Brain microvascular endothelial cell (primary cell): Measurements from ENCODE around the gene DPP10.

Experiments
- DNase-seq: peaks from one replicate; pipeline ENCODE4 v3.0.0-alpha.2; 2020
- H3K27ac ChIP-seq: fragments of 250-450 bp; sonication (Bioruptor Pico); 2 replicates; pipeline ENCODE4 v1.5.1; 2020; ENCODE audit warnings: mild to moderate bottlenecking, moderate library complexity
- H3K27me3 ChIP-seq: fragments of 250-450 bp; sonication (Bioruptor Pico); replicated peaks from 2 replicates; pipeline ENCODE4 v1.5.1; 2020; ENCODE audit warnings: mild to moderate bottlenecking
- H3K36me3 ChIP-seq: fragments of 250-450 bp; sonication (Bioruptor Pico); replicated peaks from 2 replicates; pipeline ENCODE4 v1.5.1; 2020; ENCODE audit warnings: mild to moderate bottlenecking
- H3K4me3 ChIP-seq: 2 replicates; pipeline ENCODE4 v1.5.1; 2011; ENCODE audit warnings: low read depth, mild to moderate bottlenecking, control low read depth, low read length, moderate library complexity
- CTCF ChIP-seq: IDR thresholded peaks from 2 replicates; pipeline ENCODE4 v1.5.1; 2011; ENCODE audit warnings: low read depth, mild to moderate bottlenecking, moderate library complexity, low read length, control low read depth, inconsistent platforms; ENCODE audit errors: missing control alignments
- in situ Hi-C: cut with HindIII; loops from 2 replicates; pipeline ENCODE4 v1.10.0; 2017; ENCODE audit warnings: low sequenced_read_pairs, low pct_ligation_motif_present

DPP10 gene

GRCh38 chr2:115199966-115200365 lies 757.5 kb downstream of the DPP10 start:
- DNase-seq = no peak
- in situ Hi-C loops = no loop called here

GRCh38 chr2:115201386-115201785 lies 758.9 kb downstream of the DPP10 start:
- in situ Hi-C loops = no loop called here

More at GRCh38 chr2:115199966-115200365, 757.5 kb downstream of the DPP10 start:
- H3K27me3 ChIP-seq = no peaks in the 10 kb centered on the region
- no peak overlapping the region for H3K4me3 ChIP-seq
- no peaks in the 10 kb centered on the region for H3K36me3 ChIP-seq
- H3K27ac ChIP-seq = no peak overlapping the region
- no peak for TF ChIP-seq CTCF

GRCh38 chr2:115208493-115209164 lies 766.2 kb downstream of the DPP10 start:
- no peak for DNase-seq
- H3K27me3 ChIP-seq = no peaks in the 10 kb centered on the region
- in situ Hi-C loops = no loop called here
- H3K27ac ChIP-seq = no peak overlapping the region
- H3K36me3 ChIP-seq = no peaks in the 10 kb centered on the region
- TF ChIP-seq CTCF = no peak
- H3K4me3 ChIP-seq = no peak overlapping the region

More at GRCh38 chr2:115201386-115201785, 758.9 kb downstream of the DPP10 start:
- Histone ChIP-seq H3K4me3 (no peak overlapping the region), H3K36me3 (no peaks in the 10 kb centered on the region), H3K27ac (no peak overlapping the region), H3K27me3 (no peaks in the 10 kb centered on the region)
- DNase-seq = no peak
- no peak for TF ChIP-seq CTCF

- no peak for DNase-seq
- in situ Hi-C loops = no loop called here
- no peak for TF ChIP-seq CTCF
- H3K4me3 ChIP-seq = no peak overlapping the region
- no peaks in the 10 kb centered on the region for H3K27me3 ChIP-seq
- no peak overlapping the region for H3K27ac ChIP-seq
- no peaks in the 10 kb centered on the region for H3K36me3 ChIP-seq
Observed at GRCh38 chr2:115214050-115214449, 771.6 kb downstream of the DPP10 start.

DNA sequence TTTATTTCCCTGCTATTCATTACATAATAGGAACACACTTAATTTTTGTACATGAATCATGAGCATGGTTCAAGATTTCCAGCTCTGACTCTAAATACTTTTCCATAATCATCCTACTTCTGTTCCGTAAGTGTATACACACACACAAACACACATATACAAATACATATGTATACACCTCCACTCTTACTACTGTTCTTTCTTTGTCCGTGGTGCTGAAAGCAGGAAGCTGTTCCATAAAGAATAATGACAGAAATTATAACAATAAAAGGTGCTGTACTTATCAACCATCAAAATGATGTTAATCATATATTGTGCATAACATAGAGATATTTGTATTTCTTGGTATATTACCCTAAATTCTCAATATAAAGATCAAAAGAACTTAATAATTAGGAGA lies 776.9 kb downstream of the DPP10 start:
- no peak for TF ChIP-seq CTCF
- Histone ChIP-seq H3K36me3 (no peaks in the 10 kb centered on the region), H3K27me3 (no peaks in the 10 kb centered on the region), H3K27ac (no peak overlapping the region), H3K4me3 (no peak overlapping the region)
- in situ Hi-C loops = no loop called here
- no peak for DNase-seq

- no peaks in the 10 kb centered on the region for H3K27me3 ChIP-seq
- in situ Hi-C loops = no loop called here
- no peak overlapping the region for H3K27ac ChIP-seq
- DNase-seq = no peak
- no peak for TF ChIP-seq CTCF
- no peaks in the 10 kb centered on the region for H3K36me3 ChIP-seq
- H3K4me3 ChIP-seq = no peak overlapping the region
Observed at GRCh38 chr2:115234186-115234585, 791.7 kb downstream of the DPP10 start.
